Panc1 (cell line): Measurements from ENCODE around the gene PEG3. TPM values are rescaled to one million over a fixed set of nuclear protein-coding genes. Genes with fewer than 3 reads are reported as not detected.

Experiments
- ATAC-seq: fragments of 200-7000 bp; cut with Tn5 transposase; 2 replicates; pipeline ENCODE4 v1.9.1; 2020; ENCODE audit warnings: mild to moderate bottlenecking, moderate library complexity
- BruUV-seq: library from RNA; stranded (reverse); fragments of 400-500 nt; replicated peaks from 2 replicates; lab custom pipeline; 2021; lab: Mats Ljungman, UMichigan
- CTCF ChIA-PET: fragments of 300-600 bp; sonication (Branson Sonifier 250); formaldehyde crosslinking; loops from one replicate; lab custom pipeline; 2022; ENCODE audit warnings: antibody characterized with exemption; lab: Charles Lee
- POLR2A ChIA-PET: fragments of 300-600 bp; sonication (Branson Sonifier 250); formaldehyde crosslinking; loops from one replicate; lab custom pipeline; 2022; ENCODE audit warnings: antibody characterized with exemption; lab: Charles Lee
- DNase-seq: peaks from one replicate; pipeline ENCODE4 v3.0.0-alpha.2; 2010; ENCODE audit warnings: low read depth, low spot score
- H3K27ac ChIP-seq: 2 replicates; pipeline ENCODE4 v1.5.1; 2011; ENCODE audit warnings: mild to moderate bottlenecking, low read length, inconsistent platforms
- H3K27me3 ChIP-seq: fragments of 200-500 bp; sonication (Bioruptor generic); 2 replicates; pipeline ENCODE4 v1.6.0; 2014; ENCODE audit warnings: low read length, inconsistent platforms; ENCODE audit not compliant: control insufficient read depth, insufficient read depth
- H3K36me3 ChIP-seq: fragments of 200-500 bp; sonication (Bioruptor generic); 2 replicates; pipeline ENCODE4 v1.5.1; 2014; ENCODE audit warnings: inconsistent platforms, mild to moderate bottlenecking, low read length, moderate library complexity; ENCODE audit not compliant: control insufficient read depth, insufficient read depth
- H3K4me1 ChIP-seq: 2 replicates; pipeline ENCODE4 v1.5.1; 2011; ENCODE audit warnings: inconsistent platforms, mild to moderate bottlenecking, low read length, moderate library complexity; ENCODE audit not compliant: control insufficient read depth, insufficient read depth
- H3K4me3 ChIP-seq, 2 experiments: 2 replicates each; pipeline ENCODE4 v1.5.1; 2011 to 2012; ENCODE audit warnings: low read depth in 2 of 2, low read length in 2 of 2, mild to moderate bottlenecking in 2 of 2, inconsistent platforms in 1 of 2, moderate library complexity in 1 of 2
- H3K9me3 ChIP-seq: fragments of 200-500 bp; sonication (Bioruptor generic); 2 replicates; pipeline ENCODE4 v1.5.1; 2014; ENCODE audit warnings: low read depth, mild to moderate bottlenecking, inconsistent platforms, low read length, moderate library complexity; ENCODE audit not compliant: control insufficient read depth, insufficient read depth
- POLR2AphosphoS5 ChIP-seq: IDR thresholded peaks from 2 replicates; pipeline ENCODE4 v1.6.1; 2012; ENCODE audit warnings: mild to moderate bottlenecking, low read depth, low read length, moderate library complexity
- SIN3A ChIP-seq: IDR thresholded peaks from 2 replicates; pipeline ENCODE4 v1.6.1; 2012; ENCODE audit warnings: low read depth, mild to moderate bottlenecking, low read length, moderate library complexity, borderline replicate concordance; ENCODE audit not compliant: insufficient read depth
- TCF7L2 ChIP-seq: IDR thresholded peaks from 2 replicates; pipeline ENCODE4 v1.6.1; 2011; ENCODE audit warnings: mild to moderate bottlenecking, low read depth, low read length, inconsistent platforms
- in situ Hi-C: cut with HindIII; loops from 2 replicates; pipeline ENCODE4 v1.10.0; 2016; ENCODE audit warnings: low sequenced_read_pairs, low pct_unique_long_range_greater_than_20kb
- intact Hi-C: fragments of 100-400 bp; cut with micrococcal nuclease; formaldehyde crosslinking; loops from one replicate; pipeline ENCODE4 v1.10.0; 2022; ENCODE audit not compliant: unreplicated experiment
- total RNA-seq: library from RNA; stranded (reverse); gene quantifications from one replicate; pipeline ENCODE4 v1.2.1, GENCODE V29; 2021; ENCODE audit not compliant: unreplicated experiment
- TF ChIP-seq, protein P1 (sequence below), 2 experiments: IDR thresholded peaks; 2 replicates each; pipeline ENCODE4 v1.6.1; 2011 to 2012; ENCODE audit warnings: low read depth in 2 of 2, control low read depth in 1 of 2, low read length in 1 of 2, mild to moderate bottlenecking in 1 of 2, moderate library complexity in 1 of 2; ENCODE audit not compliant: insufficient read depth in 1 of 2
- TF ChIP-seq, protein P2 (sequence below): fragments of 450-650 bp; IDR thresholded peaks from 2 replicates; pipeline ENCODE4 v1.5.1; 2017; ENCODE audit warnings: mild to moderate bottlenecking

PEG3 gene
- total RNA-seq, 1 experiment from 2014 or later = 0.15 TPM

DNA sequence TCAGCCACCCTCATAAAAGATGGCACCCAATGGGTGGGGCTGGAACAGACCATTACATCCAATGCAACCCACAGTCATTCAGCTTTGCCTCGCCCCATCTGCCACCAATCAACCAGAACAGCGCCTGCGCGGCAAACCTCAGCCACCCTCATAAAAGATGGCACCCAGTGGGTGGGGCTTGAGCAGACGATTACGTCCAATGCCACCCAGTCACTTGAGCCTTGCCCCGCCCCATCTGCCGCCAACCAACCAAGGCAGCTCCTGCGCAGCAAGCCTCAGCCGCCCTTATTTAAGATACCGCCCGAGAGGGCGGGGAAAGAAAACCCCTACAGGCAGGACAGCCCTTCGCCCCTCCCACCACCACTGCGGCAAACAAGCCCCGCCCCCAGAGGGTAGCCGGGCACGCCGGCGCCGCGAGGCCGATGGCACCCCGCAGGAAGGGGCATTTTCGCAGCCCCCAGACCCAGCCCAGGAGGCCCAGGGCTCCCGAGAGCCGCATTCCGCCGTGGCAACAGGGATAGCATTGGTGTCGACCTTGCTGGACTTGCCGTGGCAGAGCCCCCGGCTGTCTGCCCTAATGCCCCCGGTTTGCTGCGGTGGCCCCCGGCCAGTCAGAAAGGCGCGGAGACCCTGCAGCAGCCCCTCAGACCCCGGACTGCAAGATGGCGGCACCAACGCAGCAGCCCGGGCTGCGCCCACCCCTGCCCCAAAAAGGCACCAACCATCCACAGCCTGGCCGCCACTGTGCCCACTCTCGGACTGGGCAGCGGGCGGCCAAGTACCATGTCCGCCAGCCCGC lies 675 bp downstream of the PEG3 start:
- H3K4me1 ChIP-seq = no peaks in the 10 kb centered on the region
- H3K27ac ChIP-seq = no peak overlapping the region
- TF ChIP-seq POLR2AphosphoS5 = no peak
- no peak for TF ChIP-seq TCF7L2
- TF ChIP-seq SIN3A = no peak
- TF ChIP-seq, protein P1, sequence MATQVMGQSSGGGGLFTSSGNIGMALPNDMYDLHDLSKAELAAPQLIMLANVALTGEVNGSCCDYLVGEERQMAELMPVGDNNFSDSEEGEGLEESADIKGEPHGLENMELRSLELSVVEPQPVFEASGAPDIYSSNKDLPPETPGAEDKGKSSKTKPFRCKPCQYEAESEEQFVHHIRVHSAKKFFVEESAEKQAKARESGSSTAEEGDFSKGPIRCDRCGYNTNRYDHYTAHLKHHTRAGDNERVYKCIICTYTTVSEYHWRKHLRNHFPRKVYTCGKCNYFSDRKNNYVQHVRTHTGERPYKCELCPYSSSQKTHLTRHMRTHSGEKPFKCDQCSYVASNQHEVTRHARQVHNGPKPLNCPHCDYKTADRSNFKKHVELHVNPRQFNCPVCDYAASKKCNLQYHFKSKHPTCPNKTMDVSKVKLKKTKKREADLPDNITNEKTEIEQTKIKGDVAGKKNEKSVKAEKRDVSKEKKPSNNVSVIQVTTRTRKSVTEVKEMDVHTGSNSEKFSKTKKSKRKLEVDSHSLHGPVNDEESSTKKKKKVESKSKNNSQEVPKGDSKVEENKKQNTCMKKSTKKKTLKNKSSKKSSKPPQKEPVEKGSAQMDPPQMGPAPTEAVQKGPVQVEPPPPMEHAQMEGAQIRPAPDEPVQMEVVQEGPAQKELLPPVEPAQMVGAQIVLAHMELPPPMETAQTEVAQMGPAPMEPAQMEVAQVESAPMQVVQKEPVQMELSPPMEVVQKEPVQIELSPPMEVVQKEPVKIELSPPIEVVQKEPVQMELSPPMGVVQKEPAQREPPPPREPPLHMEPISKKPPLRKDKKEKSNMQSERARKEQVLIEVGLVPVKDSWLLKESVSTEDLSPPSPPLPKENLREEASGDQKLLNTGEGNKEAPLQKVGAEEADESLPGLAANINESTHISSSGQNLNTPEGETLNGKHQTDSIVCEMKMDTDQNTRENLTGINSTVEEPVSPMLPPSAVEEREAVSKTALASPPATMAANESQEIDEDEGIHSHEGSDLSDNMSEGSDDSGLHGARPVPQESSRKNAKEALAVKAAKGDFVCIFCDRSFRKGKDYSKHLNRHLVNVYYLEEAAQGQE (IDR thresholded peaks at IDR 0.05; ENCODE audit: insufficient read depth in 1 of 2, low read depth in 2 of 2, low read length in 1 of 2) = no peak
- TF ChIP-seq, protein P2, sequence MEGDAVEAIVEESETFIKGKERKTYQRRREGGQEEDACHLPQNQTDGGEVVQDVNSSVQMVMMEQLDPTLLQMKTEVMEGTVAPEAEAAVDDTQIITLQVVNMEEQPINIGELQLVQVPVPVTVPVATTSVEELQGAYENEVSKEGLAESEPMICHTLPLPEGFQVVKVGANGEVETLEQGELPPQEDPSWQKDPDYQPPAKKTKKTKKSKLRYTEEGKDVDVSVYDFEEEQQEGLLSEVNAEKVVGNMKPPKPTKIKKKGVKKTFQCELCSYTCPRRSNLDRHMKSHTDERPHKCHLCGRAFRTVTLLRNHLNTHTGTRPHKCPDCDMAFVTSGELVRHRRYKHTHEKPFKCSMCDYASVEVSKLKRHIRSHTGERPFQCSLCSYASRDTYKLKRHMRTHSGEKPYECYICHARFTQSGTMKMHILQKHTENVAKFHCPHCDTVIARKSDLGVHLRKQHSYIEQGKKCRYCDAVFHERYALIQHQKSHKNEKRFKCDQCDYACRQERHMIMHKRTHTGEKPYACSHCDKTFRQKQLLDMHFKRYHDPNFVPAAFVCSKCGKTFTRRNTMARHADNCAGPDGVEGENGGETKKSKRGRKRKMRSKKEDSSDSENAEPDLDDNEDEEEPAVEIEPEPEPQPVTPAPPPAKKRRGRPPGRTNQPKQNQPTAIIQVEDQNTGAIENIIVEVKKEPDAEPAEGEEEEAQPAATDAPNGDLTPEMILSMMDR = no peak
- H3K4me3 ChIP-seq = no peak overlapping the region
- no TSS peak for BruUV-seq
- ATAC-seq (no peak), DNase-seq (no peak)
- peaks cover 5% of the 10 kb centered on the region; the same call in 1 of the 2 replicates for H3K9me3 ChIP-seq
- in situ Hi-C loops = no loop called here
- H3K36me3 ChIP-seq = no peaks in the 10 kb centered on the region
- no peaks in the 10 kb centered on the region for H3K27me3 ChIP-seq
- intact Hi-C loops = no loop called here
- POLR2A ChIA-PET = no interaction called here
- CTCF ChIA-PET = no interaction called here

DNA sequence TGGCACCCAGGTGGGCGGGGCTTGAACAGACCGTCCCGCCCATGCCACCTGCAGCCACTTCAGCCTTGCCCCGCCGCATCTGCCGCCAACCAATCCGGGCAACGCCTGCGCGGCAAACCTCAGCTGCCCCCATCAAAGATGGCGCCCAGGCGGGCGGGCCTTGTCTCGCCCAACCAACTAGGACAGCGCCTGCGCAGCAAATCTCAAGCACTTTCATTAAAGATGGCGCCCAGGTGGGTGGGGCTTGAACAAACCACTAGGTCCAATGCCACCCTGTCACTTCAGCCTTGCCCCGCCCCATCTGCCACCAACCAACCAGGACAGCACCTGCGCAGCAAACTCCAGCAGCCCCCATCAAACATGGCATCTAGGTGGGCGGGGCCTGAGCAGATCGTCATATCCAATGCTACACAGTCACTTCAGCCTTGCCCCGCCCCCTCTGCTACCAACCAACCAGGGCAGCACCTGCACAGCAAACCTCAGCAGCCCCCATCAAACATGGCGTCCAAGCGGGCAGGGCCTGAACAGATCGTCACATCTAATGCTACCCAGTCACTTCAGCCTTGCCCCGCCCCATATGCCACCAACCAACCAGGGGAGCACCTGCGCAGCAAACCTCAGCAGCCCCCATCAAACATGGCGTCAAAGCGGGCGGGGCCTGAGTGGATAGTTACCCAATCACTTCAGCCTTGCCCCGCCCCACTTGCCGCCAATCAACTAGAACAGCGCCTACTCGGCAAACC lies 1.4 kb downstream of the PEG3 start:
- Histone ChIP-seq H3K9me3 (peaks cover 5% of the 10 kb centered on the region; the same call in 1 of the 2 replicates), H3K27me3 (no peaks in the 10 kb centered on the region), H3K36me3 (no peaks in the 10 kb centered on the region), H3K4me3 (no peak overlapping the region), H3K27ac (no peak overlapping the region), H3K4me1 (no peaks in the 10 kb centered on the region)
- TF ChIP-seq, protein P2 = no peak
- TF ChIP-seq POLR2AphosphoS5 (no peak), SIN3A (no peak), TCF7L2 (no peak)
- TF ChIP-seq, protein P1 (IDR thresholded peaks at IDR 0.05; ENCODE audit: insufficient read depth in 1 of 2, low read depth in 2 of 2, low read length in 1 of 2) = no peak
- ChIA-PET CTCF (no interaction called here), POLR2A (no interaction called here)
- intact Hi-C loops = no loop called here
- in situ Hi-C loops = no loop called here
- ATAC-seq (no peak), DNase-seq (no peak)
- no TSS peak for BruUV-seq
